ENCODE data around the gene ELAPOR1. TPM values are rescaled to one million over a fixed set of nuclear protein-coding genes. Genes with fewer than 3 reads are reported as not detected.

The ELAPOR1 gene
- total and polyA plus RNA-seq, 2 experiments from 2014 or later: 0.54 to 1.2 TPM

GRCh38 chr1:109115685-109116084 lies 1.8 kb downstream of the ELAPOR1 start:
- Histone ChIP-seq H3K9me2 (ENCODE audit: insufficient read depth) (no peaks in the 10 kb centered on the region), H2AFZ (no peak overlapping the region), H4K20me1 (ENCODE audit: insufficient read depth) (no peaks in the 10 kb centered on the region), H3F3A (ENCODE audit: insufficient read depth) (no peaks in the 10 kb centered on the region), H3K79me2 (ENCODE audit: insufficient read depth) (no peaks in the 10 kb centered on the region), H3K27me3 (replicated peaks; ENCODE audit: insufficient read depth) (no peaks in the 10 kb centered on the region), H3K4me1 (ENCODE audit: insufficient read depth) (peaks cover 4% of the 10 kb centered on the region; the same call in 1 of the 2 replicates), H3K9ac (no peak overlapping the region), H3K36me3 (ENCODE audit: low read depth) (no peaks in the 10 kb centered on the region), H3K4me3 (no peak overlapping the region), H3K27ac (no peak overlapping the region), H3K4me2 (ENCODE audit: unreplicated experiment) (no peak overlapping the region), H3K9me3 (ENCODE audit: low read depth) (no peaks in the 10 kb centered on the region)
- WGBS, 2 experiments (ENCODE audit: low coverage in 1 of 2, low lambda C conversion rate in 2 of 2, missing lambda C conversion rate in 2 of 2): 98 to 100% methylated on average over 2 of the region's 2 CpGs
- TF ChIP-seq EZH2phosphoT487 (IDR thresholded peaks at IDR 0.05; ENCODE audit: insufficient read depth, low read depth) (no peak), EZH2 (IDR thresholded peaks at IDR 0.05; ENCODE audit: insufficient read depth, poor library complexity, severe bottlenecking) (no peak)
- in situ Hi-C loops (cut with MboI): no loop called here
- DNase-seq: no peak

GRCh38 chr1:109116286-109116685 lies 2.4 kb downstream of the ELAPOR1 start:
- Histone ChIP-seq H3K4me3 (no peak overlapping the region), H3F3A (ENCODE audit: insufficient read depth) (no peaks in the 10 kb centered on the region), H3K9me3 (ENCODE audit: low read depth) (no peaks in the 10 kb centered on the region), H4K20me1 (ENCODE audit: insufficient read depth) (no peaks in the 10 kb centered on the region), H2AFZ (no peak overlapping the region), H3K4me1 (ENCODE audit: insufficient read depth) (peaks cover 4% of the 10 kb centered on the region; the same call in 1 of the 2 replicates), H3K9ac (no peak overlapping the region), H3K79me2 (ENCODE audit: insufficient read depth) (no peaks in the 10 kb centered on the region), H3K36me3 (ENCODE audit: low read depth) (no peaks in the 10 kb centered on the region), H3K9me2 (ENCODE audit: insufficient read depth) (no peaks in the 10 kb centered on the region), H3K4me2 (ENCODE audit: unreplicated experiment) (no peak overlapping the region), H3K27ac (no peak overlapping the region), H3K27me3 (replicated peaks; ENCODE audit: insufficient read depth) (no peaks in the 10 kb centered on the region)
- no peak for DNase-seq
- 88 to 100% methylated on average over 1 of the region's 1 CpG for WGBS, 2 experiments (ENCODE audit: low coverage in 1 of 2, low lambda C conversion rate in 2 of 2, missing lambda C conversion rate in 2 of 2)
- in situ Hi-C loops (cut with MboI): no loop called here
- TF ChIP-seq EZH2 (IDR thresholded peaks at IDR 0.05; ENCODE audit: insufficient read depth, poor library complexity, severe bottlenecking) (no peak), EZH2phosphoT487 (IDR thresholded peaks at IDR 0.05; ENCODE audit: insufficient read depth, low read depth) (no peak)

- H3F3A ChIP-seq (ENCODE audit: insufficient read depth): no peaks in the 10 kb centered on the region
- H3K9ac ChIP-seq: no peak overlapping the region
- in situ Hi-C loops (cut with MboI): no loop called here
- no peaks in the 10 kb centered on the region for H3K4me1 ChIP-seq (ENCODE audit: insufficient read depth)
- no peaks in the 10 kb centered on the region for H3K9me2 ChIP-seq (ENCODE audit: insufficient read depth)
- no peak overlapping the region for H3K4me2 ChIP-seq (ENCODE audit: unreplicated experiment)
- no peak overlapping the region for H3K27ac ChIP-seq
- no peak overlapping the region for H3K4me3 ChIP-seq
- H4K20me1 ChIP-seq (ENCODE audit: insufficient read depth): no peaks in the 10 kb centered on the region
- WGBS, 2 experiments (ENCODE audit: low coverage in 1 of 2, low lambda C conversion rate in 2 of 2, missing lambda C conversion rate in 2 of 2): 80 to 87% methylated on average over 2 to 3 of the region's 3 CpGs
- no peaks in the 10 kb centered on the region for H3K36me3 ChIP-seq (ENCODE audit: low read depth)
- no peak overlapping the region for H2AFZ ChIP-seq
- TF ChIP-seq EZH2phosphoT487 (IDR thresholded peaks at IDR 0.05; ENCODE audit: insufficient read depth, low read depth): no peak
- no peak for TF ChIP-seq EZH2 (IDR thresholded peaks at IDR 0.05; ENCODE audit: insufficient read depth, poor library complexity, severe bottlenecking)
- no peak for DNase-seq
- H3K27me3 ChIP-seq (replicated peaks; ENCODE audit: insufficient read depth): no peaks in the 10 kb centered on the region
- H3K9me3 ChIP-seq (ENCODE audit: low read depth): no peaks in the 10 kb centered on the region
- no peaks in the 10 kb centered on the region for H3K79me2 ChIP-seq (ENCODE audit: insufficient read depth)
These were observed 4.2 kb downstream of the ELAPOR1 start for GRCh38 chr1:109118089-109118488.

GRCh38 chr1:109120356-109120755 lies 6.4 kb downstream of the ELAPOR1 start:
- Histone ChIP-seq H3K4me3 (no peak overlapping the region), H4K20me1 (ENCODE audit: insufficient read depth) (no peaks in the 10 kb centered on the region), H3K4me1 (ENCODE audit: insufficient read depth) (no peaks in the 10 kb centered on the region), H3F3A (ENCODE audit: insufficient read depth) (no peaks in the 10 kb centered on the region), H3K36me3 (ENCODE audit: low read depth) (no peaks in the 10 kb centered on the region), H3K27me3 (replicated peaks; ENCODE audit: insufficient read depth) (no peaks in the 10 kb centered on the region), H3K9me3 (ENCODE audit: low read depth) (no peaks in the 10 kb centered on the region), H3K9ac (no peak overlapping the region), H3K4me2 (ENCODE audit: unreplicated experiment) (no peak overlapping the region), H3K27ac (no peak overlapping the region), H3K9me2 (ENCODE audit: insufficient read depth) (no peaks in the 10 kb centered on the region), H2AFZ (no peak overlapping the region), H3K79me2 (ENCODE audit: insufficient read depth) (no peaks in the 10 kb centered on the region)
- in situ Hi-C loops (cut with MboI): no loop called here
- no peak for TF ChIP-seq EZH2 (IDR thresholded peaks at IDR 0.05; ENCODE audit: insufficient read depth, poor library complexity, severe bottlenecking)
- no peak for TF ChIP-seq EZH2phosphoT487 (IDR thresholded peaks at IDR 0.05; ENCODE audit: insufficient read depth, low read depth)
- WGBS, 2 experiments (ENCODE audit: low coverage in 1 of 2, low lambda C conversion rate in 2 of 2, missing lambda C conversion rate in 2 of 2): 80 to 84% methylated on average over 5 of the region's 5 CpGs
- DNase-seq: no peak

GRCh38 chr1:109131059-109131458 lies 17.1 kb downstream of the ELAPOR1 start:
- Histone ChIP-seq H3K4me1 (ENCODE audit: insufficient read depth) (0 out of 2 replicates have a peak, but pooled peaks cover 4% of the 10 kb centered on the region), H4K20me1 (ENCODE audit: insufficient read depth) (no peaks in the 10 kb centered on the region), H3K4me2 (ENCODE audit: unreplicated experiment) (no peak overlapping the region), H3K9me2 (ENCODE audit: insufficient read depth) (no peaks in the 10 kb centered on the region), H3K9ac (no peak overlapping the region), H2AFZ (no peak overlapping the region), H3K4me3 (no peak overlapping the region), H3K36me3 (ENCODE audit: low read depth) (no peaks in the 10 kb centered on the region), H3F3A (ENCODE audit: insufficient read depth) (no peaks in the 10 kb centered on the region), H3K79me2 (ENCODE audit: insufficient read depth) (no peaks in the 10 kb centered on the region), H3K27ac (no peak overlapping the region), H3K9me3 (ENCODE audit: low read depth) (no peaks in the 10 kb centered on the region), H3K27me3 (replicated peaks; ENCODE audit: insufficient read depth) (no peaks in the 10 kb centered on the region)
- in situ Hi-C loops (cut with MboI): no loop called here
- no peak for DNase-seq
- 93 to 94% methylated on average over 2 of the region's 2 CpGs for WGBS, 2 experiments (ENCODE audit: low coverage in 1 of 2, low lambda C conversion rate in 2 of 2, missing lambda C conversion rate in 2 of 2)
- TF ChIP-seq EZH2 (IDR thresholded peaks at IDR 0.05; ENCODE audit: insufficient read depth, poor library complexity, severe bottlenecking): no peak
- TF ChIP-seq EZH2phosphoT487 (IDR thresholded peaks at IDR 0.05; ENCODE audit: insufficient read depth, low read depth): no peak
